Measurements from ENCODE around the gene ATP1B4.

The ATP1B4 gene

GRCh38 chrX:120331116-120331515, 30.8 kb upstream of the ATP1B4 start:
- no peaks in the 10 kb centered on the region for H3K4me1 ChIP-seq (ENCODE audit: control insufficient read depth, insufficient read depth, low read length)
- TF ChIP-seq ZNF266 (tag by site-specific recombination; IDR thresholded peaks at IDR 0.05; ENCODE audit: low read depth), result no peak
- no peak for TF ChIP-seq OVOL3 (tag by site-specific recombination; IDR thresholded peaks at IDR 0.05)
- TF ChIP-seq ZNF600 (tag by site-specific recombination; IDR thresholded peaks at IDR 0.05), result no peak
- TF ChIP-seq ZNF146 (tag by site-specific recombination; IDR thresholded peaks at IDR 0.05), result no peak
- TF ChIP-seq ZNF169 (tag by site-specific recombination; IDR thresholded peaks at IDR 0.05), result no peak
- no peak for TF ChIP-seq GLI2 (tag by site-specific recombination; IDR thresholded peaks at IDR 0.05; ENCODE audit: borderline replicate concordance, low read depth)
- no peaks in the 10 kb centered on the region; the same call in 1 of the 2 replicates for H3K9me3 ChIP-seq (ENCODE audit: control insufficient read depth, insufficient read depth, low read depth, low read length)
- POLR2A ChIA-PET, result no interaction called here
- H3K4me3 ChIP-seq (ENCODE audit: low read depth, low read length), result no peak overlapping the region
- no peaks in the 10 kb centered on the region for H3K36me3 ChIP-seq (ENCODE audit: control insufficient read depth in 2 of 2, insufficient read depth in 1 of 2, low read length in 2 of 2)
- CTCF ChIA-PET, result no interaction called here
- no peak overlapping the region for H3K27ac ChIP-seq (ENCODE audit: extremely low read depth, low read depth, low read length)

GRCh38 chrX:120332394-120332793, 29.5 kb upstream of the ATP1B4 start:
- Histone ChIP-seq H3K4me3 (ENCODE audit: low read depth, low read length) (no peak overlapping the region), H3K36me3 (ENCODE audit: control insufficient read depth in 2 of 2, insufficient read depth in 1 of 2, low read length in 2 of 2) (no peaks in the 10 kb centered on the region), H3K9me3 (ENCODE audit: control insufficient read depth, insufficient read depth, low read depth, low read length) (no peaks in the 10 kb centered on the region; the same call in 1 of the 2 replicates), H3K27ac (ENCODE audit: extremely low read depth, low read depth, low read length) (no peak overlapping the region), H3K4me1 (ENCODE audit: control insufficient read depth, insufficient read depth, low read length) (no peaks in the 10 kb centered on the region)
- ChIA-PET CTCF (no interaction called here), POLR2A (no interaction called here)
- TF ChIP-seq ZNF112 (tag by site-specific recombination; IDR thresholded peaks at IDR 0.05) (no peak), ZNF221 (tag by site-specific recombination; IDR thresholded peaks at IDR 0.05; ENCODE audit: borderline replicate concordance) (no peak), TSHZ1 (tag by site-specific recombination; IDR thresholded peaks at IDR 0.05; ENCODE audit: borderline replicate concordance) (no peak), ZSCAN4 (tag by site-specific recombination; IDR thresholded peaks at IDR 0.05) (no peak), ZBTB6 (tag by site-specific recombination; IDR thresholded peaks at IDR 0.05) (no peak), ZNF366 (tag by site-specific recombination; conservative IDR thresholded peaks at IDR 0.05) (no peak), SETDB1 (IDR thresholded peaks at IDR 0.05; ENCODE audit: insufficient read length, low read length) (no peak), ZEB2 (tag by site-specific recombination; IDR thresholded peaks at IDR 0.05) (no peak), YY2 (tag by site-specific recombination; IDR thresholded peaks at IDR 0.05) (no peak), ZNF585B (tag by site-specific recombination; IDR thresholded peaks at IDR 0.05) (no peak), ZNF302 (tag by site-specific recombination; IDR thresholded peaks at IDR 0.05; ENCODE audit: low read depth) (no peak), KLF8 (tag by site-specific recombination; IDR thresholded peaks at IDR 0.05) (no peak), ZNF664 (tag by site-specific recombination; IDR thresholded peaks at IDR 0.05) (no peak), FEZF1 (tag by site-specific recombination; IDR thresholded peaks at IDR 0.05) (no peak), ZNF132 (tag by site-specific recombination; IDR thresholded peaks at IDR 0.05; ENCODE audit: borderline replicate concordance) (no peak), ZNF561 (tag by site-specific recombination; IDR thresholded peaks at IDR 0.05; ENCODE audit: borderline replicate concordance) (no peak), BCL6B (tag by site-specific recombination; IDR thresholded peaks at IDR 0.05) (no peak), ZNF596 (tag by site-specific recombination; IDR thresholded peaks at IDR 0.05) (no peak)
